ENCODE results near the gene RCBTB1.
"Not testable (repeated sequence)": the region's sequence is repeated elsewhere in the genome, so short reads cannot be mapped to it uniquely, and the experiment has no call there.

Gene RCBTB1

DNA sequence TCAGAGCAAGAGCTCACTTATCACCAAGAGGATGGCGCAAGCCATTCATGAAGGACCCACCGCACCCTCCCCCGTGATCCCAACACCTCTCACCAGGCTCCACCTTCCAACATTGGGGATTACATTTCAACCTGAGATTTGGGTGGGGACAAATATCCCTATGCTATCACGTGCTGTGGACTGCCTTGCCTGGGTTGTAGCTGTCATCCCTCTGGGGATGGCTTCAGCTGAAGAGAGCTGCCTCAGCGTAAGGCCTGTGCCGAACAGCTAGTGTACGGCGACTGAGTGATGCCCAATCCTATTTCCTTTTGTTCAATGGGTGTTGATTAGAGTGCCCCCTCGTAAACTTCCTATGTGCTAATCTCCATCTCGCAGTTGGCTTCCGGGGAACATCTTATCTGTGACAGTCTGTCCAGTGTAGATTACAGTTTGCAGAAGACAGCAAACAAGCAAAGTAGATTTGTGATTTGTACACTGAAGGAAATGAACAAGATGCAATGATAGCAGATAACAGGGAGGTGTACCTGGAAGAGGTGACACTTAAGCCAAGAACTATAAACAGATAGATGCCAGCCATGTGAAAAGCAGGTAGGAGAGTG, 11.8 kb upstream of the RCBTB1 start:
- no peaks in the 10 kb centered on the region for H3K36me3 ChIP-seq (ENCODE audit: control insufficient read depth, low read depth, low read length)
- no peak overlapping the region for H3K9ac ChIP-seq (ENCODE audit: low read length)
- H3K27me3 ChIP-seq (ENCODE audit: control insufficient read depth, insufficient read depth, low read length), result no peaks in the 10 kb centered on the region
- H3K9me3 ChIP-seq (ENCODE audit: control insufficient read depth, low read depth, low read length), result no peaks in the 10 kb centered on the region
- H3K4me3 ChIP-seq (ENCODE audit: low read length), result no peak overlapping the region
- no peaks in the 10 kb centered on the region for H3K4me1 ChIP-seq (ENCODE audit: control insufficient read depth, low read depth, low read length)
- H3K27ac ChIP-seq (ENCODE audit: low read length), result no peak overlapping the region

DNA sequence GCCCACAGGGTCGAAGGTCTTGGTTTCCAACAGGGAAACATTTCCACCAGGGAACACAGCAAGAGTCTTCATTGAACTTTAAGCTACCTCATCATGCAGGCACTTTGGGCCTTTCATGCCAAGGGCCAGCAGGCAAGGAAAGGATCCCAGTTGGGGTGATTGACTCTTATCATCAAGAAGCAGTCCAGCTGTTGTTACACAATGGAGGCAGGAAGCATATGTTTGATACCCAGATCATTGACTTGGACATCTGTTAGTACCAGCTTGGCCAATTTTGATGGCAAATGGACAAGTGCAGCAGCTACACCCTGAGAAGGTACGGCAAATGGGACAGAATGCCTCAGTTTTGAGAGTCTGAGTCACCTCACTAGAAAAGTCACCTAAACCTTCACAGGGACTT, 10.9 kb upstream of the RCBTB1 start:
- H3K27me3 ChIP-seq (ENCODE audit: control insufficient read depth, insufficient read depth, low read length), result no peaks in the 10 kb centered on the region
- H3K4me1 ChIP-seq (ENCODE audit: control insufficient read depth, low read depth, low read length), result no peaks in the 10 kb centered on the region
- no peaks in the 10 kb centered on the region for H3K9me3 ChIP-seq (ENCODE audit: control insufficient read depth, low read depth, low read length)
- H3K27ac ChIP-seq (ENCODE audit: low read length), result no peak overlapping the region
- H3K4me3 ChIP-seq (ENCODE audit: low read length), result no peak overlapping the region
- H3K9ac ChIP-seq (ENCODE audit: low read length), result no peak overlapping the region
- no peaks in the 10 kb centered on the region for H3K36me3 ChIP-seq (ENCODE audit: control insufficient read depth, low read depth, low read length)

DNA sequence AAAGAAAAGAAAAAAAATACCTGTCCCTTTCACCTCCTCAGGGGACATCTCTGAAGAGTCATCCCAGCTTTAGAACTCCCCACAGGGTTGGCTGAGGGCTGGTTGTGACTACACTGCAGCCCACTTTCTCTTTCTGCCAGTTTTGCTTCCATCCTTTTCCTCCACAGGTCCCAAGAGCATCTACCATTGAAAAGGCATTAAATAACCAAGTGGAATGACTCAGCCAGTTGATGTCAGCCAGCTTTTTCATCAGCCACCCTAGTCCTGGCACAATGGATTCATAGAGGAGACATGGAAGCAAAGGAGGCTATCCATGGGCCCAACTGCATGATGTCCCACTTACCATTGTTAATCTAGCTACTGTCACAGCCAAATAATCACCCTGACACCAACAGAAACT, 9.2 kb upstream of the RCBTB1 start:
- Histone ChIP-seq H3K9ac (ENCODE audit: low read length) (no peak overlapping the region), H3K9me3 (ENCODE audit: control insufficient read depth, low read depth, low read length) (no peaks in the 10 kb centered on the region), H3K4me1 (ENCODE audit: control insufficient read depth, low read depth, low read length) (no peaks in the 10 kb centered on the region)

DNA sequence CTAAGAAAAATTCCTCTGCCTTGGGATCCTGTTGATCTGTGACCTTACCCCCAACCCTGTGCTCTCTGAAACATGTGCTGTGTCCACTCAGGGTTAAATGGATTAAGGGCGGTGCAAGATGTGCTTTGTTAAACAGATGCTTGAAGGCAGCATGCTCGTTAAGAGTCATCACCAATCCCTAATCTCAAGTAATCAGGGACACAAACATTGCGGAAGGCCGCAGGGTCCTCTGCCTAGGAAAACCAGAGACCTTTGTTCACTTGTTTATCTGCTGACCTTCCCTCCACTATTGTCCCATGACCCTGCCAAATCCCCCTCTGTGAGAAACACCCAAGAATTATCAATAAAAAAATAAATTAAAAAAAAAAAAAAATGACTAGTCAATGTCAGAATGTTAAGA, 8.5 kb upstream of the RCBTB1 start:
- H3K9ac ChIP-seq (ENCODE audit: low read length); H3K9me3 ChIP-seq (ENCODE audit: control insufficient read depth, low read depth, low read length); H3K27me3 ChIP-seq (ENCODE audit: control insufficient read depth, insufficient read depth, low read length); H3K27ac ChIP-seq (ENCODE audit: low read length); H3K36me3 ChIP-seq (ENCODE audit: control insufficient read depth, low read depth, low read length); H3K4me3 ChIP-seq (ENCODE audit: low read length); H3K4me1 ChIP-seq (ENCODE audit: control insufficient read depth, low read depth, low read length): not testable (repeated sequence)

More for the DNA sequence above, 9.2 kb upstream of the RCBTB1 start:
- Histone ChIP-seq H3K36me3 (ENCODE audit: control insufficient read depth, low read depth, low read length) (no peaks in the 10 kb centered on the region), H3K4me3 (ENCODE audit: low read length) (no peak overlapping the region), H3K27me3 (ENCODE audit: control insufficient read depth, insufficient read depth, low read length) (no peaks in the 10 kb centered on the region), H3K27ac (ENCODE audit: low read length) (no peak overlapping the region)

DNA sequence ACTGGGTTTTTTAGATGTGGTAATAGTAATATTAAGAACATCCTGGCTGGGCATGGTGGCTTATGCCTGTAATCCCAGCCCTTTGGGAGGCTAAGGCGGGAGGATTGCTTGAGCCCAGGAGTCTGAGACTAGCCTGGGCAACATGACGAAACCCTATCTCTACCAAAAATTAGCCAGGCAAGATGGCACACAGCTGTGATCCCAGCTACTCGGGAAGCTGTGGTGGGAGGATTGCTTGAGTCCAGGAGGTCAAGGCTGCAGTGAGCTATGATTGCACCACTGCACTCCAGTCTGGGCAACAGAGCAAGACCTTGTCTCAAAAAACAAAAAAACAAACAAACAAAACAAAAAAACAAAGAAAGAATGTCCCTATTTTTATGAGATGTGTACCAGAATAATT, 5.4 kb upstream of the RCBTB1 start:
- H3K4me3 ChIP-seq (ENCODE audit: low read length); H3K36me3 ChIP-seq (ENCODE audit: control insufficient read depth, low read depth, low read length); H3K4me1 ChIP-seq (ENCODE audit: control insufficient read depth, low read depth, low read length); H3K27me3 ChIP-seq (ENCODE audit: control insufficient read depth, insufficient read depth, low read length); H3K27ac ChIP-seq (ENCODE audit: low read length); H3K9me3 ChIP-seq (ENCODE audit: control insufficient read depth, low read depth, low read length); H3K9ac ChIP-seq (ENCODE audit: low read length): not testable (repeated sequence)

DNA sequence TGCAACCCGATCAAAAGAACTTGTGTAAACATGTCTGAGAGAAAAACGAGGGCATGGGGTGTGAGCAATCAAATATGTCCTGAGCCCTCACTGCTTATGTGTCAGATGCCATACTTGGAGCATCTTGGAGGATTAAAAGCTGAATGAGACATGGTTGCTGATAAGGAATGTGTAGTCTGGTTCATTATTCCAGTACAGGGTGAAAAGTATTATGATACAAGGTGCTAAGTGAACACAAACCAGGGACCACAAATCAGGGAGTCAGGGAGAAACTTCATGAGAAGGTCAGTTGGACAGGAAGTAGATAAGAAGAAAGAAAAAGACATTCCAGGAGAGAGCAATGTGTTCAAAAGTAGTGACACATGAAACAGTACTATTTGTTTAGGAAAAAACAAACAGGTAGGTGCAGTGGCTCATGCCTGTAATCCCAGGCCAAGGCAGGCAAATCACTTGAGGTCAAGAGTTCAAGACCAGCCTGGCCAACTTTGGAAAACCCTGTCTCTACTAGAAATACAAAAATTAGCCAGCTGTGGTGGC, 2.0 kb upstream of the RCBTB1 start:
- H3K9me3 ChIP-seq (ENCODE audit: control insufficient read depth, low read depth, low read length), result no peaks in the 10 kb centered on the region
- peaks cover 5% of the 10 kb centered on the region for H3K4me1 ChIP-seq (ENCODE audit: control insufficient read depth, low read depth, low read length)
- no peaks in the 10 kb centered on the region for H3K36me3 ChIP-seq (ENCODE audit: control insufficient read depth, low read depth, low read length)
- H3K27ac ChIP-seq (ENCODE audit: low read length), result no peak overlapping the region
- H3K27me3 ChIP-seq (ENCODE audit: control insufficient read depth, insufficient read depth, low read length), result peaks cover 11% of the 10 kb centered on the region
- H3K4me3 ChIP-seq (ENCODE audit: low read length), result no peak overlapping the region
- H3K9ac ChIP-seq (ENCODE audit: low read length), result no peak overlapping the region

DNA sequence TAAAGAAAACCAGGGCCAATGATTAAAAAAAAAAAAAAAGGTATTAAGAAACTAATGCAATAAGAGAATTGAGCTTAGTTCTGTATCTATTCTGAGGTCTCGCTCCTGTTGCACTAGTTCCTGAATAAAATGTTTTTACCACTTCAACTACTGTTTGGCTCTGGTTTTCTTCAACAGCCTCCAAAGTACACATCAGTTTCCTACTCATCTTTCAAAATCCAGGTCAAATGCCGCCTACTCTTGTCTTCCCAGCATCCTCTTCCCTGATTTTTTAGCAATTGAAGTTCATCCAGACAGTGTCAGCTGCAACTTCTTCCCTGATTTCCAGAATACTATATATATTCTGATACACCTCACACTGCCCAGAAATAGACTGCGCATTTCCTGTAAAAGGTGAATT, 1.4 kb upstream of the RCBTB1 start:
- H3K9me3 ChIP-seq (ENCODE audit: control insufficient read depth, low read depth, low read length), result no peaks in the 10 kb centered on the region
- no peak overlapping the region for H3K27ac ChIP-seq (ENCODE audit: low read length)
- peaks cover 11% of the 10 kb centered on the region for H3K27me3 ChIP-seq (ENCODE audit: control insufficient read depth, insufficient read depth, low read length)
- peaks cover 5% of the 10 kb centered on the region for H3K4me1 ChIP-seq (ENCODE audit: control insufficient read depth, low read depth, low read length)
- no peak overlapping the region for H3K4me3 ChIP-seq (ENCODE audit: low read length)
- no peak overlapping the region for H3K9ac ChIP-seq (ENCODE audit: low read length)
- no peaks in the 10 kb centered on the region for H3K36me3 ChIP-seq (ENCODE audit: control insufficient read depth, low read depth, low read length)

DNA sequence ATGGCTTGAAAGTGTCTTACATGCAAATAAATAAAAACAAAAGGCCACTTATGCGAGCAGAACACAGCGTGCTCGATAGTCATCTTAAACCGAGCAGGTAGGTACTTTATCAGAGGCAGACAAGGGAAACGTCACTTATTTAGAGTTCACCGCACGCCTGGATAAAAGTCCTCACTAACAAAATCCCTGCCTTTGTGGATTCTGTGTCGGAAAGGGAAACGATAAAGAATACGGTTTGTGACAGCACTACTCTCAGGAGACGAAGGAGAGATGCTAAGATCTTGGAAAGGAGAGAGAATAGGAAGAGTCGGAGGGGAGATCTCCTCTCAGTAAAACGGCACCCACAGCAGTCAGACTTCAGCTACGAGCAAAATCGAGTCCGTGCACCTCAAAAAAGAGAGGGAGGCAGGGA, 581 bp downstream of the RCBTB1 start:
- Histone ChIP-seq H3K27ac (ENCODE audit: low read length) (no peak overlapping the region), H3K9ac (ENCODE audit: low read length) (peak overlapping the region; percentile 83), H3K4me3 (ENCODE audit: low read length) (peak overlapping the region; percentile 95), H3K27me3 (ENCODE audit: control insufficient read depth, insufficient read depth, low read length) (peaks cover 11% of the 10 kb centered on the region), H3K36me3 (ENCODE audit: control insufficient read depth, low read depth, low read length) (peaks cover 6% of the 10 kb centered on the region), H3K4me1 (ENCODE audit: control insufficient read depth, low read depth, low read length) (peaks cover 5% of the 10 kb centered on the region), H3K9me3 (ENCODE audit: control insufficient read depth, low read depth, low read length) (no peaks in the 10 kb centered on the region)

DNA sequence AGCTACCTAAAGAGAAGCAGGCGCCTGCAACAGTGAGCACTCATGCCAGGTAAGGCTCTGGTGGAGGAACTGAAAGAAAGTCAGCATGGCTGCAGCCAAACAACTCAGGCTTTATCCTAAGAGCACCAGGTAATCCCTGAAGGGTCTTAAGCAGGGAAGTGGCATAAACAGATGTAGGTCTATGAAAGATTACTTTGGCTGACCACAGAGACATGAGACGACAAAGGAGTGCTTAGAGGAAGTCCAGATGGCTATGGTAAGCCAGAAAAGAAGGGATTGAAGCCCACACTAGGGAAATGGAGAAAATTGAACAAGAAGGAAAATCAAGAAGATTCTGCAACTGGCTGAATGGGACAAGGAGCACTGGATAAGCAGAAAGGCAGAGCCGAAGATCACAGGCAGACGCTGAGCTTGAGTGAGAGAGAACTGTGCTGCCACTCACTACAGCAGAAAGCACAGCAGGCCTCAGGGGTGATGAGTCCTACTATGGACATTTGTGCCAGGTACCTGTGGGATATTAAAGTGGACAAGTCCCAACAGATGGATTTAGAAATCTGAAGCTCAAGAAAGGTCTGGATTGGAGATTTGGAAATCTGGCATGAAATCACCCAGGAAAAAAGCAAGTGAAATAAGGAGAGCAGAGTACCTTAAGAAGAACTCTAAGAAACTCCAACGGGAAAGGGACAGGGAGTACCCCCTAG, 4.2 kb downstream of the RCBTB1 start:
- Histone ChIP-seq H3K36me3 (ENCODE audit: control insufficient read depth, low read depth, low read length) (peaks cover 14% of the 10 kb centered on the region), H3K27ac (ENCODE audit: low read length) (no peak overlapping the region), H3K9ac (ENCODE audit: low read length) (no peak overlapping the region), H3K27me3 (ENCODE audit: control insufficient read depth, insufficient read depth, low read length) (peaks cover 11% of the 10 kb centered on the region), H3K4me1 (ENCODE audit: control insufficient read depth, low read depth, low read length) (peaks cover 2% of the 10 kb centered on the region), H3K4me3 (ENCODE audit: low read length) (no peak overlapping the region), H3K9me3 (ENCODE audit: control insufficient read depth, low read depth, low read length) (no peaks in the 10 kb centered on the region)

DNA sequence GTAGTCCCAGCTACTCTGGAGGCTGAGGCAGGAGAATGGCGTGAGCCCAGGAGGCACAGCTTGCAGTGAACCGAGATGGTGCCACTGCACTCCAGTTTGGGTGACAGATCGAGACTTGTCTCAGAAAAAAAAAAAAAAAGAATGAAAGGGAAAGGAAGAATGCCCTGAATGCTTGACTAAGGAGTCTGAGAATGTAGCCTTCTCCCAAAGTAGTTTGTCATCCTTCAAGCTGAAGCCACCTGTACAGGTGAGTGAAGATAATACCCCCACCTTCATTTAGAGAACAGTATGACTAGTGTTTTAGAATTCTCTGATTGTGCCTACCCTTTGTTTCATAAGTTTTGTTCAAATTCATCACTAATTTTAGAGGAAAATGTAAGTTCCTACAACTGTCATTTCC, 5.9 kb downstream of the RCBTB1 start:
- Histone ChIP-seq H3K4me1 (ENCODE audit: control insufficient read depth, low read depth, low read length) (no peaks in the 10 kb centered on the region), H3K27ac (ENCODE audit: low read length) (no peak overlapping the region), H3K27me3 (ENCODE audit: control insufficient read depth, insufficient read depth, low read length) (peaks cover 6% of the 10 kb centered on the region), H3K9ac (ENCODE audit: low read length) (no peak overlapping the region), H3K36me3 (ENCODE audit: control insufficient read depth, low read depth, low read length) (peaks cover 14% of the 10 kb centered on the region), H3K9me3 (ENCODE audit: control insufficient read depth, low read depth, low read length) (no peaks in the 10 kb centered on the region), H3K4me3 (ENCODE audit: low read length) (no peak overlapping the region)

DNA sequence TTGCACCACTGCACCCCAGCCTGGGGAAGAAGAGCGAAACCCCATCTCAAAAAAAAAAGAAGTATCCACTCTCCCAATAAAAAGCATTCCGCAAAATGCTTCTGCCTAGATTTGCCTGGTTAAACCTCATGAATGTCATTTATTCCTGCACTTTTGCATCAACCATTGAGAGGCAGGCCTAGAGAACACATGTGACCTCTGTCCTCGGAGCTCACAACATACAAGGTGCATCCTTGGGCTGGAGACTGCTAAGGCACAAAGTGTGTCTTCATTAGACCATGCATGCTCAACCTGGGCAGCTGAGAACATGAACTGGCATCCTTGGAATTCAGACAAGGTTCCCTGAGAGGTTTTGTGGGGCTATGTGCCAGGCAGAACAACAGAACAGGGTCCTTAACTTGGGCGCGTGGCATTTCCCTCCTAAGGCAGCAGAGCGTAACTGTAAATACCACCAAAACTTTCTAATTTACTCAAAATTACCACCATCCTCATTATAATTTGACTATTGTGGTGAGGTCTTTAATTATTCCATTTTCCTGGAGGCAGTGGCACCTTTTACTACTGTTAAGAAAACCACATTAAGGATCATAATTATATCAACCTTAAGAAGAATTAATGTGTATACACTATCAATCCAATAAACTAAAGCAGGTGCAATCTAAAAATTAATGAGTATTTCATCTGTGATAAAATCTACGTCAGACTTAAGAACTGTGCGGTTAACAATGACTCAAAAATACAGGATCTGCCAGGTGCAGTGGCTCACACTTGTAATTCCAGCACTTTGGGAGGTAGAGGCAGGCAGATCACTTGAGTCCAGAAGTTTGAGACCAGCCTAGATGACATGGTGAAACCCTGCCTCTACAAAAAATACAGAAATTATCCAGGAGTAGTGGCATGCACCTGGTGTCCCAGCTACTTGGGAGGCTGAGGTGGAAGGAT, 13.8 kb downstream of the RCBTB1 start:
- Histone ChIP-seq H3K9me3 (ENCODE audit: control insufficient read depth, low read depth, low read length) (no peaks in the 10 kb centered on the region), H3K4me1 (ENCODE audit: control insufficient read depth, low read depth, low read length) (no peaks in the 10 kb centered on the region), H3K27me3 (ENCODE audit: control insufficient read depth, insufficient read depth, low read length) (no peaks in the 10 kb centered on the region), H3K4me3 (ENCODE audit: low read length) (no peak overlapping the region), H3K36me3 (ENCODE audit: control insufficient read depth, low read depth, low read length) (peaks cover 6% of the 10 kb centered on the region), H3K9ac (ENCODE audit: low read length) (no peak overlapping the region), H3K27ac (ENCODE audit: low read length) (no peak overlapping the region)
